ENCODE data around the gene PRR5L. TPM values are rescaled to one million over a fixed set of nuclear protein-coding genes. Genes with fewer than 3 reads are reported as not detected.

The PRR5L gene
- total RNA-seq, 1 donor from 2014 or later: 32.5 TPM

DNA sequence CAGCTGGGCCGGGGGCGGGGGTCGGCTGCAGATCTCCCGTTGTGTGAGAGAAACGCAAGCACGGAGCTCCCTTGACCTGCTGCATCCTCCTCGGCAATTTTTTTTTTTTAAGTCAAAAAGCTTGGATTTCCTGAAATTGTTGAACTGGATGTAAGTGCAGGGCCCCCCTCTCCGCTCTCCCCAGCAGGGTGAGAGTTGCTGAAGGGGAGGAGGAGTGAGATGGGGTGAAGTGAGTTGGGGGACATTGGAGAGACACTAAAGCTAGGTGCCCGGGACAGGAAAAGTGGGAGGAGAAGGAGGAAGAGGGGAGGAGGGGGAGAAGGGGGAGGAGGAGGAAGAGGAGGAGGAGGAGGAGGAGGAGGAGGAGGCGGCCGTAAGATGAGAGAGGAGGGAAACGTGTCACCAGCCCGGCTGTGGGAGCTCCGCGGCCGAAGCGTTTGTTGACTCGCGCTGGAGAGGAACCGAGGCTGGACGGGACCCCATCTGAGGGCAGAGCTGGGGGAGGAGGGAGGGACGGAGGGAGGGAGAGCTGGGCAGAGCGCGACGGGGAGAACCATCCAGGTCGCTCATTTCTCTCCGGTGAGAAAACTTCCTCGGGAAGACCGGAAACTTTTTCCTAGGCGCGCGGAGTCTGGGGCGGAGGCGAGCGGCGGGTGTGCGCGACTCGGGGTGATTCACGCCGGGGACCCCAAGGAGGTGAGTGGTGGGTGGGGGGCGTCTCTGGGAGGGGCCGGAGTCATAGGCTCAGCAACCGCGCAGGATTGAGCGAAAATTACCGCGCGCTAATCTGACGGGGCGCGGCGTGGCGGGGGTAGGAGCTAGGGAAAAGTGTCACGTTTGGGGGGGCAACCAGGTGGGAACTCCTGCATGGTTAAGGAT lies 80.2 kb downstream of the PRR5L start:
- Histone ChIP-seq H3K4me1 (peaks cover 0 to 4% of the 10 kb centered on the region in 2 donors), H3K27ac (peak overlapping the region in 1 of 2 donors; percentile 62), H3K27me3 (peaks cover 7% of the 10 kb centered on the region), H3K9me3 (no peaks in the 10 kb centered on the region), H3K4me3 (peak overlapping the region; percentile 65 to 78), H3K36me3 (no peaks in the 10 kb centered on the region)
- TF ChIP-seq CTCF (IDR thresholded peaks at IDR 0.05): no peak
- peak in 1 of 2 donors; percentile 69 for DNase-seq (ENCODE audit: low spot score in 2 of 2)
- intact Hi-C loops (cut with DNase I): loop anchor here (2.0 to 5.0 kb wide), 2 partner anchors 77 to 89 kb away; partner anchors contain the start of gene COMMD9

GRCh38 chr11:36376888-36377758 lies 81.0 kb downstream of the PRR5L start:
- DNase-seq (ENCODE audit: low spot score in 2 of 2): peak in 1 of 2 donors; percentile 71
- Histone ChIP-seq H3K9me3 (no peaks in the 10 kb centered on the region), H3K4me3 (peak overlapping the region; percentile 65 to 78), H3K36me3 (no peaks in the 10 kb centered on the region), H3K27me3 (peaks cover 7% of the 10 kb centered on the region), H3K27ac (peak overlapping the region in 1 of 2 donors; percentile 62), H3K4me1 (peaks cover 0 to 4% of the 10 kb centered on the region in 2 donors)
- TF ChIP-seq CTCF (IDR thresholded peaks at IDR 0.05): peak; percentile 36 to 52 (median 45)
- intact Hi-C loops (cut with DNase I): loop anchor here (2.0 to 5.0 kb wide), 2 partner anchors 76 to 90 kb away; partner anchors contain the start of gene COMMD9

DNA sequence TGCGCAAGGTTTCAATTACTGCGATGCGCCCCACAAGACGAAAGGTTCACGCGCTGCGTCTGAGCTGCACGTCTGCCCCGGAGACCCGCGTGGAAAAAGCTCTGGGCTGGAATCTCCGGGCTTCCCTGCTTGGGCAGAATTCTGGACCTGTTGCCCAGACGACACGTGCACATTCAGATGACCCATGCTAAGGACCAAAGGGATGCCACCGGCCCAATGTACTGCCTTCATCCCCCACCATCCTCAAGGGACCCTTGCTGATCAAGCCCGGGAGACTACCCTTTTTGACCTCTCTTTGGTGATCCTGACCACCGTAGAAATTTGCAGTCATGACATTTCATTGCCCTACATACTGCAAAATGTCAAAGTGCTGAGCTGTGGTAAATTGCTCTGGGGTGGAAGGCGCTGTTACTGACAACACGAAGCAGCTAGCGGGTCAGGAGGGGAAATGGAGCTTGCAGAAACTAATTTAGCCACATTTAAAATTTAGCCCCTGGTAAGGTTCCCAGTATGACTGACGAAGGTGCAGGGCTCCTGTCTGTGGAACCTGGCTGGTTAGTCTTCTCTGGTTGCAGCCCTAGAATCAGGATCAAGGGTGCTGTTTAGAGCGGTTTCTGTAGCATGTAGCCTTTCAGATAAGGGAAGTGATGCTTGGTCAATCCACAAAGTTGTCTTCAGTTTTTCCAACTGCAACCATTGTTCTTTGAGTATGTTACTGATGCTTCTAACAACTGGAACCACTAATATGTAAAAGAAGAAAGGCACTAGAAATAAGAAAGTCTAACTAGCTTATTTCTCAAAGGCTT lies 81.9 kb downstream of the PRR5L start:
- intact Hi-C loops (cut with DNase I): loop anchor here (2.0 to 5.0 kb wide), 2 partner anchors 75 to 91 kb away; partner anchors contain the start of gene COMMD9
- peak overlapping the region in 1 of 2 donors; percentile 1 for H3K27ac ChIP-seq

DNA sequence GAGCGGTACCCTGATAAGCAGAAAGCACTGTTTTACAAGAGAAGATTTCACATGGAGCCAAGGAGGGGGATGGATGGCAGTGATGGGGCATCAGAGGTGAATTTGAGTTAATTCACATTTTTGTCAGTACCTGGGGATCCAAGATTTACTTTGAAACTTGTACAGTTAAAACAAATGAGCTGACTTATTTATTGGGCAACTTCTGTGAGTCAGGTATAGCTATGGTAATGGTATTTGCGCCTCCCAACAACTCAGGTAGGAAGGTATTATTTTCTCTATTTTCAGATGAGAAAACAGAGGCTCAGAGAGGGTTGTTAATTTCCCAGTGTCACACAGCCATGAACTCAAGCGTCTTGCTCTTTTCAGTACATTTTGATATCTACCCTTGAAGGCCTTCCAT lies 83.6 kb downstream of the PRR5L start:
- Histone ChIP-seq H3K27me3 (peaks cover 7% of the 10 kb centered on the region), H3K27ac (no peak overlapping the region), H3K36me3 (no peaks in the 10 kb centered on the region), H3K4me1 (peaks cover 0 to 4% of the 10 kb centered on the region in 2 donors), H3K9me3 (no peaks in the 10 kb centered on the region), H3K4me3 (no peak overlapping the region)
- DNase-seq (ENCODE audit: low spot score in 2 of 2): no peak
- intact Hi-C loops (cut with DNase I): loop anchor here (5.0 kb wide), 1 partner anchor 92 kb away; the partner anchor contains the start of gene COMMD9
- no peak for TF ChIP-seq CTCF (IDR thresholded peaks at IDR 0.05)

More for the DNA sequence above, 81.9 kb downstream of the PRR5L start:
- peaks cover 0 to 4% of the 10 kb centered on the region in 2 donors for H3K4me1 ChIP-seq
- H3K9me3 ChIP-seq: no peaks in the 10 kb centered on the region
- H3K27me3 ChIP-seq: peaks cover 7% of the 10 kb centered on the region
- H3K36me3 ChIP-seq: no peaks in the 10 kb centered on the region
- peak overlapping the region; percentile 65 to 78 for H3K4me3 ChIP-seq
- no peak for TF ChIP-seq CTCF (IDR thresholded peaks at IDR 0.05)
- no peak for DNase-seq (ENCODE audit: low spot score in 2 of 2)

All from ascending aorta (tissue), 2 donors.